ENCODE data around the gene C17orf107. TPM values are rescaled to one million over a fixed set of nuclear protein-coding genes. Genes with fewer than 3 reads are reported as not detected.

The C17orf107 gene
- total and polyA plus RNA-seq, 2 of the 13 experiments (the other 11 are each of a cell fraction or from before 2014, with no cell fraction given): 0.20 to 0.59 TPM

DNA sequence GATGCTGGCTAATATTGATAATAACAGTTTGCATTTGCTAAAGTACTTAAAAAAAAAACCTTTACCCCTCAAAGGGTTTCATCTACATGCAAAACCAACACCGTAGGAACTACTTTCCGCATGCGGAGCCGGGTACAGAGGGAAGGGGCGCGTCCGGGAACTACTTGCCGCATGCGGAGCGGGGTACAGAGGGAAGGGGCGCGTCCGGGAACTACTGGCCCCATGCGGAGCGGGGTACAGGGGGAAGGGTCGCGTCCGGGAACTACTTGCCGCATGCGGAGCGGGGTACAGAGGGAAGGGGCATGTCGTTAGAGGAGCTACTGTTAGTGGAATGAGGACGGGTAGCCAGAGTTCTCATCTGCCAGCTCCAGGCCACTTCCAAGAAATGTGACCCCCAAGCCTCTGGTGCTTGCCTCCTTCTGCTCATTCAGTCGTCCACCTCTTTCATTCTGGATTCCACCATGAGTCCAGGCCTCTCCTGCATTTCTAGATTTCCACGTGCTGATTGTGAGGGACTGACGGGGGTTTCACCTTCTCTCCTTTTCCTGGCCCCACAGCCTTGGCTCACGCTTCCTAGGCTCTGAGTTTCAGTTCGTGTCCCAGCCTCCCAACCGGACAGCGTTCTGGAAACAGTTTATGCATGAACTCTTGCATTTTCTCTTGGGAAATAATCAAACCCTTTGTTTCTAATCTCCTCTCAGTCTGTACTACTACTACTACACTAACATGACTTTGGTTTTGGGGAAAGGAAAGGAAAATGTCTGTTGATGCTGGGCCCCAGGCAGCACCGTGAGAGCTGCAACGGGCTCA lies 39.3 kb upstream of the C17orf107 start:
- no peak for ATAC-seq
- no peak for FAIRE-seq
- BruUV-seq (replicated peaks): no TSS peak
- Histone ChIP-seq H3K27ac (ENCODE audit: extremely low read length, insufficient read depth, low read length) (no peak overlapping the region), H4K20me1 (ENCODE audit: insufficient read depth, low read length) (no peaks in the 10 kb centered on the region), H3K9me3 (ENCODE audit: low read length) (no peaks in the 10 kb centered on the region), H3K36me3 (replicated peaks in 1 of 2; ENCODE audit: control insufficient read depth in 1 of 2, insufficient read depth in 2 of 2, low read length in 2 of 2) (peaks cover 11 to 38% of the 10 kb centered on the region in 2 experiments), H3K4me2 (ENCODE audit: low read depth, low read length) (no peak overlapping the region), H2AFZ (ENCODE audit: low read length) (no peak overlapping the region), H3K79me2 (ENCODE audit: insufficient read depth, low read length) (peaks cover 48% of the 10 kb centered on the region), H3K27me3 (ENCODE audit: control insufficient read depth in 1 of 2, insufficient read depth in 2 of 2, low read length in 2 of 2) (no peaks in the 10 kb centered on the region), H3K4me3 (replicated peaks in 1 of 3; ENCODE audit: insufficient read depth in 1 of 3, low read depth in 2 of 3, low read length in 3 of 3) (no peak overlapping the region), H3K4me1 (ENCODE audit: insufficient read depth, low read length) (peaks cover 59% of the 10 kb centered on the region), H3K9ac (ENCODE audit: insufficient read depth, low read depth, low read length) (no peak overlapping the region)
- intact Hi-C loops (cut with micrococcal nuclease; ENCODE audit: unreplicated experiment) (no loop called here), in situ Hi-C loops (cut with HindIII; ENCODE audit: extremely low pct_ligation_motif_present, low pct_unique_long_range_greater_than_20kb) (no loop called here)
- TF ChIP-seq KAT7 (CRISPR knock-in tag; IDR thresholded peaks at IDR 0.05; ENCODE audit: borderline replicate concordance) (no peak), JDP2 (CRISPR knock-in tag; IDR thresholded peaks at IDR 0.05; ENCODE audit: borderline replicate concordance) (no peak), TRIM24 (CRISPR knock-in tag; IDR thresholded peaks at IDR 0.05) (no peak), NFYB (CRISPR knock-in tag; IDR thresholded peaks at IDR 0.05) (no peak), SRSF9 (IDR thresholded peaks at IDR 0.05; ENCODE audit: borderline replicate concordance, insufficient read depth, low read depth, low read length, poor library complexity, severe bottlenecking) (no peak), ISL2 (CRISPR knock-in tag; IDR thresholded peaks at IDR 0.05) (no peak)
- TF ChIP-seq, protein P1, sequence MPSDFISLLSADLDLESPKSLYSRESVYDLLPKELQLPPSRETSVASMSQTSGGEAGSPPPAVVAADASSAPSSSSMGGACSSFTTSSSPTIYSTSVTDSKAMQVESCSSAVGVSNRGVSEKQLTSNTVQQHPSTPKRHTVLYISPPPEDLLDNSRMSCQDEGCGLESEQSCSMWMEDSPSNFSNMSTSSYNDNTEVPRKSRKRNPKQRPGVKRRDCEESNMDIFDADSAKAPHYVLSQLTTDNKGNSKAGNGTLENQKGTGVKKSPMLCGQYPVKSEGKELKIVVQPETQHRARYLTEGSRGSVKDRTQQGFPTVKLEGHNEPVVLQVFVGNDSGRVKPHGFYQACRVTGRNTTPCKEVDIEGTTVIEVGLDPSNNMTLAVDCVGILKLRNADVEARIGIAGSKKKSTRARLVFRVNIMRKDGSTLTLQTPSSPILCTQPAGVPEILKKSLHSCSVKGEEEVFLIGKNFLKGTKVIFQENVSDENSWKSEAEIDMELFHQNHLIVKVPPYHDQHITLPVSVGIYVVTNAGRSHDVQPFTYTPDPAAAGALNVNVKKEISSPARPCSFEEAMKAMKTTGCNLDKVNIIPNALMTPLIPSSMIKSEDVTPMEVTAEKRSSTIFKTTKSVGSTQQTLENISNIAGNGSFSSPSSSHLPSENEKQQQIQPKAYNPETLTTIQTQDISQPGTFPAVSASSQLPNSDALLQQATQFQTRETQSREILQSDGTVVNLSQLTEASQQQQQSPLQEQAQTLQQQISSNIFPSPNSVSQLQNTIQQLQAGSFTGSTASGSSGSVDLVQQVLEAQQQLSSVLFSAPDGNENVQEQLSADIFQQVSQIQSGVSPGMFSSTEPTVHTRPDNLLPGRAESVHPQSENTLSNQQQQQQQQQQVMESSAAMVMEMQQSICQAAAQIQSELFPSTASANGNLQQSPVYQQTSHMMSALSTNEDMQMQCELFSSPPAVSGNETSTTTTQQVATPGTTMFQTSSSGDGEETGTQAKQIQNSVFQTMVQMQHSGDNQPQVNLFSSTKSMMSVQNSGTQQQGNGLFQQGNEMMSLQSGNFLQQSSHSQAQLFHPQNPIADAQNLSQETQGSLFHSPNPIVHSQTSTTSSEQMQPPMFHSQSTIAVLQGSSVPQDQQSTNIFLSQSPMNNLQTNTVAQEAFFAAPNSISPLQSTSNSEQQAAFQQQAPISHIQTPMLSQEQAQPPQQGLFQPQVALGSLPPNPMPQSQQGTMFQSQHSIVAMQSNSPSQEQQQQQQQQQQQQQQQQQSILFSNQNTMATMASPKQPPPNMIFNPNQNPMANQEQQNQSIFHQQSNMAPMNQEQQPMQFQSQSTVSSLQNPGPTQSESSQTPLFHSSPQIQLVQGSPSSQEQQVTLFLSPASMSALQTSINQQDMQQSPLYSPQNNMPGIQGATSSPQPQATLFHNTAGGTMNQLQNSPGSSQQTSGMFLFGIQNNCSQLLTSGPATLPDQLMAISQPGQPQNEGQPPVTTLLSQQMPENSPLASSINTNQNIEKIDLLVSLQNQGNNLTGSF (CRISPR knock-in tag; IDR thresholded peaks at IDR 0.05): no peak
- TF ChIP-seq, protein P2, sequence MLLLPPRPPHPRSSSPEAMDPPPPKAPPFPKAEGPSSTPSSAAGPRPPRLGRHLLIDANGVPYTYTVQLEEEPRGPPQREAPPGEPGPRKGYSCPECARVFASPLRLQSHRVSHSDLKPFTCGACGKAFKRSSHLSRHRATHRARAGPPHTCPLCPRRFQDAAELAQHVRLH (CRISPR knock-in tag; IDR thresholded peaks at IDR 0.05; ENCODE audit: borderline replicate concordance, low read depth): no peak
- DNase-seq (ENCODE audit: low spot score): no peak
- 97% methylated on average over 32 of the region's 32 CpGs for WGBS (ENCODE audit: low lambda C conversion rate)
- CTCF ChIA-PET (ENCODE audit: low intra/inter-chr PET ratio, low total read pairs): no interaction called here
- POLR2A ChIA-PET: interaction anchor here (0.7 to 1.6 kb wide), 2 partner anchors 64 to 81 kb away, joined by 3 to 4 read pairs; partner anchors contain the start of gene PSMB6

Measured in HepG2 (cell line).